ENCODE data around the gene ZSWIM3. TPM values are rescaled to one million over a fixed set of nuclear protein-coding genes. Genes with fewer than 3 reads are reported as not detected.

ZSWIM3 gene
- total and polyA plus RNA-seq, 2 of the 13 experiments (the other 11 are each of a cell fraction or from before 2014, with no cell fraction given): 5.2 to 5.8 TPM

DNA sequence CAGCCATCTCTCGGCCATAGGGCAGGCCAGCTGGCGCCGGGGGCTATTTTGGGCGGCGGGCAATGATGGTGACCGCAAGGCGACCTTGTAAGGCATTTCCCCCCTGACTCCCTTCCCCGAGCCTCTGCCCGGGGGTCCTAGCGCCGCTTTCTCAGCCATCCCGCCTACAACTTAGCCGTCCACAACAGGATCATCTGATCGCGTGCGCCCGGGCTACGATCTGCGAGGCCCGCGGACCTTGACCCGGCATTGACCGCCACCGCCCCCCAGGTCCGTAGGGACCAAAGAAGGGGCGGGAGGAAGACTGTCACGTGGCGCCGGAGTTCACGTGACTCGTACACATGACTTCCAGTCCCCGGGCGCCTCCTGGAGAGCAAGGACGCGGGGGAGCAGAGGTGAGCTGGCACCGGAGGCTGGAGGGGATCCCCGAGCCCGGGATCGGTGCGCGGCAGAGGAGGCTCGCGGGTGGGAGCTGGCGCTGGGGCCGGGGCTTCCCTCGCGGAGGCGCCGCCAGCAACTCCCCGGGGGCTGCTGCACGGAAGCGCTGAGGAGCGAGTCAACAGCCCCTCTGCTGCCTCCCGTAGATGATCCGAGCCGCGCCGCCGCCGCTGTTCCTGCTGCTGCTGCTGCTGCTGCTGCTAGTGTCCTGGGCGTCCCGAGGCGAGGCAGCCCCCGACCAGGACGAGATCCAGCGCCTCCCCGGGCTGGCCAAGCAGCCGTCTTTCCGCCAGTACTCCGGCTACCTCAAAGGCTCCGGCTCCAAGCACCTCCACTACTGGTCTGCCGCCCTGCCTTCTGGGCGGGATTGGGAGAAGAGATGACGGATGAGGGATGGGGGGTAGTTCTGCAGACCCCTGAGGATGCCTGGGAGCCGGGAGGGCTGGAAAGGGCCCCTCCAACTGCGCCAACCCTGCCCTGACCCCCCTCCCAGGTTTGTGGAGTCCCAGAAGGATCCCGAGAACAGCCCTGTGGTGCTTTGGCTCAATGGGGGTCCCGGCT lies 33.9 kb downstream of the ZSWIM3 start, which contains the start of the genes CTSA and NEURL2 (continued):
- TF ChIP-seq ZNF20 (CRISPR knock-in tag; IDR thresholded peaks at IDR 0.05): peak; percentile 94
- peak; percentile 98; the same call in 1 of the 2 replicates for TF ChIP-seq RFXAP (CRISPR knock-in tag; IDR thresholded peaks at IDR 0.05; ENCODE audit: borderline replicate concordance)
- TF ChIP-seq, protein P1, sequence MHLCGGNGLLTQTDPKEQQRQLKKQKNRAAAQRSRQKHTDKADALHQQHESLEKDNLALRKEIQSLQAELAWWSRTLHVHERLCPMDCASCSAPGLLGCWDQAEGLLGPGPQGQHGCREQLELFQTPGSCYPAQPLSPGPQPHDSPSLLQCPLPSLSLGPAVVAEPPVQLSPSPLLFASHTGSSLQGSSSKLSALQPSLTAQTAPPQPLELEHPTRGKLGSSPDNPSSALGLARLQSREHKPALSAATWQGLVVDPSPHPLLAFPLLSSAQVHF (CRISPR knock-in tag; IDR thresholded peaks at IDR 0.05): peak; percentile 98
- TF ChIP-seq, protein P2, sequence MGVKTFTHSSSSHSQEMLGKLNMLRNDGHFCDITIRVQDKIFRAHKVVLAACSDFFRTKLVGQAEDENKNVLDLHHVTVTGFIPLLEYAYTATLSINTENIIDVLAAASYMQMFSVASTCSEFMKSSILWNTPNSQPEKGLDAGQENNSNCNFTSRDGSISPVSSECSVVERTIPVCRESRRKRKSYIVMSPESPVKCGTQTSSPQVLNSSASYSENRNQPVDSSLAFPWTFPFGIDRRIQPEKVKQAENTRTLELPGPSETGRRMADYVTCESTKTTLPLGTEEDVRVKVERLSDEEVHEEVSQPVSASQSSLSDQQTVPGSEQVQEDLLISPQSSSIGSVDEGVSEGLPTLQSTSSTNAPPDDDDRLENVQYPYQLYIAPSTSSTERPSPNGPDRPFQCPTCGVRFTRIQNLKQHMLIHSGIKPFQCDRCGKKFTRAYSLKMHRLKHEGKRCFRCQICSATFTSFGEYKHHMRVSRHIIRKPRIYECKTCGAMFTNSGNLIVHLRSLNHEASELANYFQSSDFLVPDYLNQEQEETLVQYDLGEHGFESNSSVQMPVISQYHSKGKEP (CRISPR knock-in tag; IDR thresholded peaks at IDR 0.05): peak; percentile 83; the same call in 1 of the 2 replicates
- TF ChIP-seq, protein P3, sequence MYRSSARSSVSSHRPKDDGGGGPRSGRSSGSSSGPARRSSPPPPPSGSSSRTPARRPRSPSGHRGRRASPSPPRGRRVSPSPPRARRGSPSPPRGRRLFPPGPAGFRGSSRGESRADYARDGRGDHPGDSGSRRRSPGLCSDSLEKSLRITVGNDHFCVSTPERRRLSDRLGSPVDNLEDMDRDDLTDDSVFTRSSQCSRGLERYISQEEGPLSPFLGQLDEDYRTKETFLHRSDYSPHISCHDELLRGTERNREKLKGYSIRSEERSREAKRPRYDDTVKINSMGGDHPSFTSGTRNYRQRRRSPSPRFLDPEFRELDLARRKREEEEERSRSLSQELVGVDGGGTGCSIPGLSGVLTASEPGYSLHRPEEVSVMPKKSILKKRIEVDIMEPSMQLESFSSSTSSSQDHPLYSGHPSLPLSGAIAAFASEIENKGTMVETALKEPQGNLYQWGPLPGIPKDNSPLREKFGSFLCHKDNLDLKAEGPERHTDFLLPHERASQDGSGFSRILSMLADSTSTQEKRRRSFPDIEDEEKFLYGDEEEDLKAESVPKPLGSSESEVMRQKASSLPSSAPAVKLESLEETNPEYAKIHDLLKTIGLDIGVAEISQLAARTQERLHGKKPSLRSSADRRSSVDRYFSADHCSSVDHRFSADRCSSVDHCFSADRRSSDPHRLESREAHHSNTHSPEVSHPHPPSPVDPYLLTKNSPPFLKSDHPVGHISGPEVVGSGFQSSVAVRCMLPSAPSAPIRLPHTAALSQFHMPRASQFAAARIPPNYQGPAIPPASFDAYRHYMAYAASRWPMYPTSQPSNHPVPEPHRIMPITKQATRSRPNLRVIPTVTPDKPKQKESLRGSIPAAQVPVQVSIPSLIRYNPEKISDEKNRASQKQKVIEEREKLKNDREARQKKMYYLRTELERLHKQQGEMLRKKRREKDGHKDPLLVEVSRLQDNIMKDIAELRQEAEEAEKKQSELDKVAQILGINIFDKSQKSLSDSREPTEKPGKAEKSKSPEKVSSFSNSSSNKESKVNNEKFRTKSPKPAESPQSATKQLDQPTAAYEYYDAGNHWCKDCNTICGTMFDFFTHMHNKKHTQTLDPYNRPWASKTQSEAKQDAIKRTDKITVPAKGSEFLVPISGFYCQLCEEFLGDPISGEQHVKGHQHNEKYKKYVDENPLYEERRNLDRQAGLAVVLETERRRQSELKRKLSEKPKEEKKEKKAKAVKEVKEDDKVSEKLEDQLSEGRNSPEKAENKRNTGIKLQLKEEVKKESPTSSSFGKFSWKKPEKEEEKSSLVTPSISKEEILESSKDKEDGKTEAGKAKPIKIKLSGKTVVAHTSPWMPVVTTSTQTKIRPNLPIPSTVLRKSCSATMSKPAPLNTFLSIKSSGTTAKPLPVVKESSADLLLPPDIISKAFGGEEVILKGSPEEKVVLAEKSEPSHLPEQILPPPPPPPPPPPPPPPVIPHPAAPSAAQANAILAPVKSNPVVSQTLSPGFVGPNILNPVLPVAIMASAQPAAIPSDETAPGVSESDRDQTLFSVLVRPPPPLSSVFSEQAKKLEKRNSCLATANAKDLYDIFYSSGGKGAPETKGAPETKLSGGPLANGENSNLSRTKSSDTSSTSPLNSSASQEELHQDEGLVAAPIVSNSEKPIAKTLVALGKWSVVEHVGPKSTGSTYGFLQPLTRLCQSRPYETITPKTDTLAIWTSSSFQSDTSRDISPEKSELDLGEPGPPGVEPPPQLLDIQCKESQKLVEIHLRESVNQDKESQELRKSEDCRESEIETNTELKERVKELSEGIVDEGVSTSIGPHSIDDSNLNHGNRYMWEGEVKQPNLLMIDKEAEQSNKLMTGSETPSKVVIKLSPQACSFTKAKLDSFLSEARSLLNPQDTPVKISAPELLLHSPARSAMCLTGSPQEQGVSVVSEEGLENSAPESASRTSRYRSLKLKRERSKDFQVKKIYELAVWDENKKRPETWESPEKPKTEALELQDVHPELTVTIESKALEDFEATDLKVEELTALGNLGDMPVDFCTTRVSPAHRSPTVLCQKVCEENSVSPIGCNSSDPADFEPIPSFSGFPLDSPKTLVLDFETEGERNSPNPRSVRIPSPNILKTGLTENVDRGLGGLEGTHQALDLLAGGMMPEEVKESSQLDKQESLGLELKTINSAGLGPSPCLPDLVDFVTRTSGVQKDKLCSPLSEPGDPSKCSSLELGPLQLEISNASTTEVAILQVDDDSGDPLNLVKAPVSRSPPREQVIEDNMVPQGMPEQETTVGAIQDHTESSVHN (CRISPR knock-in tag; IDR thresholded peaks at IDR 0.05): peak; percentile 98
- TF ChIP-seq, protein P4, sequence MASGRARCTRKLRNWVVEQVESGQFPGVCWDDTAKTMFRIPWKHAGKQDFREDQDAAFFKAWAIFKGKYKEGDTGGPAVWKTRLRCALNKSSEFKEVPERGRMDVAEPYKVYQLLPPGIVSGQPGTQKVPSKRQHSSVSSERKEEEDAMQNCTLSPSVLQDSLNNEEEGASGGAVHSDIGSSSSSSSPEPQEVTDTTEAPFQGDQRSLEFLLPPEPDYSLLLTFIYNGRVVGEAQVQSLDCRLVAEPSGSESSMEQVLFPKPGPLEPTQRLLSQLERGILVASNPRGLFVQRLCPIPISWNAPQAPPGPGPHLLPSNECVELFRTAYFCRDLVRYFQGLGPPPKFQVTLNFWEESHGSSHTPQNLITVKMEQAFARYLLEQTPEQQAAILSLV (CRISPR knock-in tag; IDR thresholded peaks at IDR 0.05; ENCODE audit: borderline replicate concordance): peak; percentile 100
- TF ChIP-seq, protein P5, sequence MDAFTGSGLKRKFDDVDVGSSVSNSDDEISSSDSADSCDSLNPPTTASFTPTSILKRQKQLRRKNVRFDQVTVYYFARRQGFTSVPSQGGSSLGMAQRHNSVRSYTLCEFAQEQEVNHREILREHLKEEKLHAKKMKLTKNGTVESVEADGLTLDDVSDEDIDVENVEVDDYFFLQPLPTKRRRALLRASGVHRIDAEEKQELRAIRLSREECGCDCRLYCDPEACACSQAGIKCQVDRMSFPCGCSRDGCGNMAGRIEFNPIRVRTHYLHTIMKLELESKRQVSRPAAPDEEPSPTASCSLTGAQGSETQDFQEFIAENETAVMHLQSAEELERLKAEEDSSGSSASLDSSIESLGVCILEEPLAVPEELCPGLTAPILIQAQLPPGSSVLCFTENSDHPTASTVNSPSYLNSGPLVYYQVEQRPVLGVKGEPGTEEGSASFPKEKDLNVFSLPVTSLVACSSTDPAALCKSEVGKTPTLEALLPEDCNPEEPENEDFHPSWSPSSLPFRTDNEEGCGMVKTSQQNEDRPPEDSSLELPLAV (CRISPR knock-in tag; conservative IDR thresholded peaks at IDR 0.05; ENCODE audit: low read depth): peak; percentile 94; the same call in 1 of the 2 replicates
- peak; percentile 97 for TF ChIP-seq PITX1 (CRISPR knock-in tag; IDR thresholded peaks at IDR 0.05)
- TF ChIP-seq NFE2L1 (CRISPR knock-in tag; IDR thresholded peaks at IDR 0.05; ENCODE audit: borderline replicate concordance): peak; percentile 22; the same call in 1 of the 2 replicates
- peak; percentile 96 for TF ChIP-seq ZNF550 (CRISPR knock-in tag; IDR thresholded peaks at IDR 0.05; ENCODE audit: borderline replicate concordance)
- TF ChIP-seq ZBTB1 (CRISPR knock-in tag; IDR thresholded peaks at IDR 0.05; ENCODE audit: borderline replicate concordance): peak; percentile 34; the same call in 1 of the 2 replicates
- peak; percentile 90 to 94 for TF ChIP-seq POLR2A (IDR thresholded peaks at IDR 0.05; ENCODE audit: insufficient read depth in 1 of 2, low read depth in 2 of 2, low read length in 2 of 2)

All from HepG2 (cell line).